Osteoblast (primary cell): Measurements from ENCODE around the gene RAVER2. TPM values are rescaled to one million over a fixed set of nuclear protein-coding genes. Genes with fewer than 3 reads are reported as not detected.
"Not testable (repeated sequence)": the region's sequence is repeated elsewhere in the genome, so short reads cannot be mapped to it uniquely, and the experiment has no call there.

Experiments used
- DNase-seq: peaks from one replicate; pipeline ENCODE4 v3.0.0; 2011; ENCODE audit warnings: low spot score, mixed read lengths; ENCODE audit not compliant: insufficient read length; ENCODE audit errors: missing footprints
- H2AFZ ChIP-seq: 2 replicates; pipeline ENCODE4 v1.6.0; 2011; ENCODE audit warnings: mild to moderate bottlenecking, low read length
- H3K27ac ChIP-seq: 2 replicates; pipeline ENCODE4 v1.5.1; 2011; ENCODE audit warnings: mild to moderate bottlenecking, low read depth, low read length, moderate library complexity
- H3K27me3 ChIP-seq: 2 replicates; pipeline ENCODE4 v1.6.0; 2012; ENCODE audit warnings: mild to moderate bottlenecking, control low read depth, inconsistent platforms, low read length, moderate library complexity; ENCODE audit not compliant: insufficient read depth
- H3K36me3 ChIP-seq: 2 replicates; pipeline ENCODE4 v1.5.1; 2011; ENCODE audit warnings: mild to moderate bottlenecking, low read length, control low read depth, moderate library complexity; ENCODE audit not compliant: insufficient read depth
- H3K4me1 ChIP-seq: 2 replicates; pipeline ENCODE4 v1.5.1; 2011; ENCODE audit warnings: mild to moderate bottlenecking, low read length, control low read depth, moderate library complexity; ENCODE audit not compliant: insufficient read depth
- H3K4me2 ChIP-seq: 2 replicates; pipeline ENCODE4 v1.6.0; 2011; ENCODE audit warnings: mild to moderate bottlenecking, low read length; ENCODE audit not compliant: insufficient read depth
- H3K4me3 ChIP-seq: fragments of 200-600 bp; sonication (generic); 3 replicates; pipeline ENCODE4 v1.5.1; 2012; ENCODE audit warnings: mild to moderate bottlenecking, low read length, inconsistent platforms; ENCODE audit not compliant: insufficient read depth
- H3K79me2 ChIP-seq: 2 replicates; pipeline ENCODE4 v1.6.0; 2012; ENCODE audit warnings: mild to moderate bottlenecking, low read length, control low read depth, inconsistent platforms; ENCODE audit not compliant: insufficient read depth
- H3K9me3 ChIP-seq: 2 replicates; pipeline ENCODE4 v1.5.1; 2011; ENCODE audit warnings: low read depth, low read length, control low read depth
- H4K20me1 ChIP-seq: 2 replicates; pipeline ENCODE4 v1.6.0; 2012; ENCODE audit warnings: mild to moderate bottlenecking, low read length, control low read depth; ENCODE audit not compliant: insufficient read depth
- total RNA-seq: library from RNA; depleted of rRNA; stranded (reverse); fragments of >200 nt; gene quantifications from 2 replicates; pipeline ENCODE4 v1.2.3, GENCODE V29; 2012
- TF ChIP-seq, protein P1 (sequence below): IDR thresholded peaks from 2 replicates; pipeline ENCODE4 v1.5.1; 2011; ENCODE audit warnings: mild to moderate bottlenecking, low read depth, low read length, moderate library complexity; ENCODE audit errors: extremely low read depth

Gene RAVER2
- total RNA-seq, 1 donor = 17.4 TPM

GRCh38 chr1:64810001-64810400, 65.1 kb downstream of the RAVER2 start:
- no peak overlapping the region for H3K4me2 ChIP-seq
- H3K27ac ChIP-seq = no peak overlapping the region
- TF ChIP-seq, protein P1, sequence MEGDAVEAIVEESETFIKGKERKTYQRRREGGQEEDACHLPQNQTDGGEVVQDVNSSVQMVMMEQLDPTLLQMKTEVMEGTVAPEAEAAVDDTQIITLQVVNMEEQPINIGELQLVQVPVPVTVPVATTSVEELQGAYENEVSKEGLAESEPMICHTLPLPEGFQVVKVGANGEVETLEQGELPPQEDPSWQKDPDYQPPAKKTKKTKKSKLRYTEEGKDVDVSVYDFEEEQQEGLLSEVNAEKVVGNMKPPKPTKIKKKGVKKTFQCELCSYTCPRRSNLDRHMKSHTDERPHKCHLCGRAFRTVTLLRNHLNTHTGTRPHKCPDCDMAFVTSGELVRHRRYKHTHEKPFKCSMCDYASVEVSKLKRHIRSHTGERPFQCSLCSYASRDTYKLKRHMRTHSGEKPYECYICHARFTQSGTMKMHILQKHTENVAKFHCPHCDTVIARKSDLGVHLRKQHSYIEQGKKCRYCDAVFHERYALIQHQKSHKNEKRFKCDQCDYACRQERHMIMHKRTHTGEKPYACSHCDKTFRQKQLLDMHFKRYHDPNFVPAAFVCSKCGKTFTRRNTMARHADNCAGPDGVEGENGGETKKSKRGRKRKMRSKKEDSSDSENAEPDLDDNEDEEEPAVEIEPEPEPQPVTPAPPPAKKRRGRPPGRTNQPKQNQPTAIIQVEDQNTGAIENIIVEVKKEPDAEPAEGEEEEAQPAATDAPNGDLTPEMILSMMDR = no peak
- no peaks in the 10 kb centered on the region for H3K9me3 ChIP-seq
- no peak overlapping the region for H3K4me3 ChIP-seq
- no peak for DNase-seq
- H2AFZ ChIP-seq = no peak overlapping the region
- H3K79me2 ChIP-seq = no peaks in the 10 kb centered on the region
- H3K36me3 ChIP-seq = no peaks in the 10 kb centered on the region
- H4K20me1 ChIP-seq = no peaks in the 10 kb centered on the region
- H3K4me1 ChIP-seq = no peaks in the 10 kb centered on the region
- no peaks in the 10 kb centered on the region for H3K27me3 ChIP-seq

DNA sequence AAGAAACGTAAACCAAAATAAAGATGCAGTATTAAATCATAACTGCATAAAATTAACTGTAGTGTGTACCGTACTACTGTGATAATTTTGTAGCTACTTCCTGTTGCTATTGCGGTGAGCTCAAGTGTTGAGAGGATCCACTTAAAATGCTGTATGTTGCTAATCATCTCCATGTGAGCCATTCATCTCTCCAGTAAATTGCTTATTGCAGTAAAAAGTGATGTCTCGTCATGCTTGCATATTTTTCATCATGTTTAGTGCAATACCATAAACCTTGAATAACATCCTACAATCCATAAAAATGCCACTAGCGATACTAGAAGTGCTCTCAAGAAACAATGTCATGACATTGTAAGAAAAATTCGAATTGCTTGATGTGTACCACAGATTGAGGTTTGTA, 66.3 kb downstream of the RAVER2 start:
- DNase-seq = no peak
- Histone ChIP-seq H3K36me3 (no peaks in the 10 kb centered on the region), H3K27me3 (no peaks in the 10 kb centered on the region), H3K4me3 (no peak overlapping the region), H3K79me2 (no peaks in the 10 kb centered on the region), H4K20me1 (no peaks in the 10 kb centered on the region), H3K4me2 (no peak overlapping the region), H3K27ac (no peak overlapping the region), H2AFZ (no peak overlapping the region), H3K9me3 (no peaks in the 10 kb centered on the region), H3K4me1 (no peaks in the 10 kb centered on the region)
- TF ChIP-seq, protein P1 = no peak

DNA sequence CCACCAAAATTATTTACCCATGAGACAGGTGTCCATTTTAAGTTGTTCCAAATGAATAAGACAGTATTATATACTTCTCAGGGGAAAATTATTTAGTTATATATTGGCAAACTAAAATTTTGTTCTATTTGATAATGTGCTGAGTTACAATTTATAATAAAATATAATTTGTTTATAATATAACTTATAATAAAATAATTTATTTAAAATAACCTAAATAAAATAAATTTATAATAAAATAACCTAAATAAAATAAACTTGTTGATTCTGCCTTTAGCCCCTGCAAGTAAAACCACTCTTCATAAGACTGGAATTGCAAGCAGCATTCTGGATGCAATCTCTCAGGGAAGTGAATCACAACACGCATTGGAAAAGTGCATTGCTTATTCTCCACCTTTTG, 69.6 kb downstream of the RAVER2 start:
- H3K79me2 ChIP-seq = no peaks in the 10 kb centered on the region
- no peaks in the 10 kb centered on the region for H3K9me3 ChIP-seq
- no peaks in the 10 kb centered on the region for H3K36me3 ChIP-seq
- no peak overlapping the region for H2AFZ ChIP-seq
- TF ChIP-seq, protein P1 = no peak
- no peaks in the 10 kb centered on the region for H3K4me1 ChIP-seq
- no peaks in the 10 kb centered on the region for H3K27me3 ChIP-seq
- H3K27ac ChIP-seq = no peak overlapping the region
- no peak overlapping the region for H3K4me2 ChIP-seq
- no peak for DNase-seq
- H3K4me3 ChIP-seq = no peak overlapping the region
- H4K20me1 ChIP-seq = no peaks in the 10 kb centered on the region

DNA sequence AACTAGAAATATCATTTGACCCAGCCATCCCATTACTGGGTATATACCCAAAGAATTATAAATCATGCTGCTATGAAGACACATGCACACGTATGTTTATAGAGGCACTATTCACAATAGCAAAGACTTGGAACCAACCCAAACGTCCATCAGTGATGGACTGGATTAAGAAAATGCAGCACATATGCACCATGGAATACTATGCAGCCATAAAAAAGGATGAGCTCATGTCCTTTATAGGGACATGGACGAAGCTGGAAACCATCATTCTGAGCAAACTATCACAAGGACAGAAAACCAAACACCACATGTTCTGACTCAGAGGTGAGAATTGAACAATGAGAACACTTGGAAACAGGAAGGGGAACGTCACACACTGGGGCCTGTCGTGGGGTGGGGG, 72.5 kb downstream of the RAVER2 start:
- H2AFZ ChIP-seq, H3K4me2 ChIP-seq, H3K27ac ChIP-seq, H4K20me1 ChIP-seq, H3K27me3 ChIP-seq, H3K79me2 ChIP-seq, H3K9me3 ChIP-seq, H3K4me1 ChIP-seq, H3K36me3 ChIP-seq, H3K4me3 ChIP-seq, DNase-seq: not testable (repeated sequence)

GRCh38 chr1:64820572-64820971, 75.7 kb downstream of the RAVER2 start:
- H3K4me1 ChIP-seq, DNase-seq, H3K9me3 ChIP-seq, H3K79me2 ChIP-seq, H2AFZ ChIP-seq, H4K20me1 ChIP-seq, H3K4me3 ChIP-seq, H3K36me3 ChIP-seq, H3K27ac ChIP-seq, H3K4me2 ChIP-seq, H3K27me3 ChIP-seq: not testable (repeated sequence)
